Prostate gland (tissue), 2 donors: Measurements from ENCODE around the gene SMAD5.

ENCODE experiments used
- POLR2AphosphoS5 ChIP-seq: sonication (generic); formaldehyde crosslinking; IDR thresholded peaks from one replicate; pipeline ENCODE4 v1.6.1; 2017; ENCODE audit warnings: antibody characterized with exemption
- TF ChIP-seq, protein P1 (sequence below), 4 experiments: fragments of 200-600 bp in 2 of 4; fragments of 450-650 bp in 2 of 4; sonication (generic) in 2 of 4; IDR thresholded peaks; 1 replicate in 3 of 4; 2 replicates in 1 of 4; pipeline ENCODE4 v1.5.1; 2016 to 2019; ENCODE audit warnings: antibody characterized with exemption in 4 of 4, mild to moderate bottlenecking in 2 of 4, moderate library complexity in 2 of 4

DNA sequence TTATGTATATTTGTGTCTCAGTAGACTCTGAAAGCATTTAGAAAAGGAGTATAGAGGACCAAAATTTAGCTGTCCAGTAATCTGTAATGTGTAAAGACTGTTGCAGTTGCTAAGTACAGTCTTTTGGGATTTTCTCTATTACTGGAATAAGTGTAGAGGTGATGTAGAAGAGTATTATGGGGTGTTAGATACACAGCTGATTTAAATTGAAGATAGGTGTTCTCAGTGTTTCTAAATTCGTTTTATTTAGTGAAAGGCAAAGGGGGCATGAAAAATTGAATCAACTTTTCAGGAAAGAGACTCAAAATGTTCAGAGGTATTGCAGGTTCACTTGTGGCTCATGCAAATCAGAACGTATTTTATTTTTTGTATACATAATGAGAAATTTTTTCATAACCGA lies 13.6 kb downstream of the SMAD5 start:
- TF ChIP-seq, protein P1, sequence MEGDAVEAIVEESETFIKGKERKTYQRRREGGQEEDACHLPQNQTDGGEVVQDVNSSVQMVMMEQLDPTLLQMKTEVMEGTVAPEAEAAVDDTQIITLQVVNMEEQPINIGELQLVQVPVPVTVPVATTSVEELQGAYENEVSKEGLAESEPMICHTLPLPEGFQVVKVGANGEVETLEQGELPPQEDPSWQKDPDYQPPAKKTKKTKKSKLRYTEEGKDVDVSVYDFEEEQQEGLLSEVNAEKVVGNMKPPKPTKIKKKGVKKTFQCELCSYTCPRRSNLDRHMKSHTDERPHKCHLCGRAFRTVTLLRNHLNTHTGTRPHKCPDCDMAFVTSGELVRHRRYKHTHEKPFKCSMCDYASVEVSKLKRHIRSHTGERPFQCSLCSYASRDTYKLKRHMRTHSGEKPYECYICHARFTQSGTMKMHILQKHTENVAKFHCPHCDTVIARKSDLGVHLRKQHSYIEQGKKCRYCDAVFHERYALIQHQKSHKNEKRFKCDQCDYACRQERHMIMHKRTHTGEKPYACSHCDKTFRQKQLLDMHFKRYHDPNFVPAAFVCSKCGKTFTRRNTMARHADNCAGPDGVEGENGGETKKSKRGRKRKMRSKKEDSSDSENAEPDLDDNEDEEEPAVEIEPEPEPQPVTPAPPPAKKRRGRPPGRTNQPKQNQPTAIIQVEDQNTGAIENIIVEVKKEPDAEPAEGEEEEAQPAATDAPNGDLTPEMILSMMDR (IDR thresholded peaks at IDR 0.05), result no peak
- no peak for TF ChIP-seq POLR2AphosphoS5
